Measurements from ENCODE around the gene DLX3. TPM values are rescaled to one million over a fixed set of nuclear protein-coding genes. Genes with fewer than 3 reads are reported as not detected.

The DLX3 gene
- total and polyA plus RNA-seq, 4 donors = 0.10 to 0.44 (median 0.39) TPM; not detected in 1

DNA sequence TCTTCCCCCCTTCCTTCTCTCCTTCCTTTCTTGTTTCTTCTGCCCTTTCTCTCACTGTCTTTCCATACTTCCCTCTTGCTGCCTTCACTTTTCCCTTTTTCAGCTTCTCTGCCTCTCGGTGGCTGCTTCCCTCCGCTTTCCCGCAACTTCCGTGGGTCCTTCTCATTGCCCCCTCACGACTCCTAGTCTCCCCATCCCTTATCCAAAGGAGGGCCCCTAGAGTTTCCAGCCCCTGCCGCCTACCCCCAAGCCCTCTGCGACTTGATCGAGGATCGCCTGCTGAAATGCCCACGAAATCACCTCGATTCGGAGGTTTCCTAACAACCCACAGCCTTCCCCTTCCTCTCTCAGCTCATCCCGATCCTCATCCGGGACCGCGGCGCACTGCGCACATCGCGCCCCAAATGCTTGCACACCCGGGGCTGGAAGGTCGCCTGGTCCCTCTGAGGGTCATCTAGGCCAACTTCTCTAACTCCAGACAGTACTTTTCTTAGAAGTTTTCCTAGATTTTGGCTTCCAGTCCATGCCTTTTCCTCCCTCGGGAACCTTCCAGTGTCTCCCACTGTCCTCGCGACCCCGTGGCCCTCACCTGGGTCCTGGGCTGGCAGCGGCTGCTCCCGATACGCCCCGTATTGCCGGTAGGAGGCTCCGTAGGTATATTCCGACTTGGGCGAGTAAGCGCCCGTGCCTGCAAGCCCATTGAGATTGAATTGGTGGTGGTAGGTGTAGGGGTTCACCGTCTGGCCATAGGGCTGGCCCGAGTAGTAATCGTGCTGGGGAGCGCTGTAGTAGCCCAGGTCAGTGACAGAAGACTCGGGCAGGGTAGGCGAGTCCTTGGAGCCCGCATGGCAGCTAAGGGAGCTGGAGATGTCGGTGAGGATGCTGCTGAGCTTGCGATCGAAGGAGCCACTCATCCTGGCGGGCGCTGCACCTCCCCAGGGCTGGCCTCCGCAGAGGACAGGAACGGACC, 654 bp downstream of the DLX3 start:
- WGBS (ENCODE audit: insufficient coverage) = 1% methylated on average over 50 of the region's 50 CpGs
- H3K27ac ChIP-seq (ENCODE audit: low read depth, low read length) = no peak overlapping the region
- no peaks in the 10 kb centered on the region for H3K36me3 ChIP-seq (ENCODE audit: control insufficient read depth, insufficient read depth, low read length)
- DNase-seq (ENCODE audit: low read depth in 4 of 6, low spot score in 6 of 6) = no peak
- H3K9me3 ChIP-seq (ENCODE audit: control insufficient read depth, insufficient read depth, low read length) = no peaks in the 10 kb centered on the region
- peaks cover 91% of the 10 kb centered on the region for H3K27me3 ChIP-seq (ENCODE audit: control insufficient read depth, insufficient read depth, low read length)
- peak overlapping the region; percentile 17 for H3K4me3 ChIP-seq (ENCODE audit: low read depth, low read length)
- peaks cover 44% of the 10 kb centered on the region for H3K4me1 ChIP-seq (ENCODE audit: control insufficient read depth, insufficient read depth, low read length)

DNA sequence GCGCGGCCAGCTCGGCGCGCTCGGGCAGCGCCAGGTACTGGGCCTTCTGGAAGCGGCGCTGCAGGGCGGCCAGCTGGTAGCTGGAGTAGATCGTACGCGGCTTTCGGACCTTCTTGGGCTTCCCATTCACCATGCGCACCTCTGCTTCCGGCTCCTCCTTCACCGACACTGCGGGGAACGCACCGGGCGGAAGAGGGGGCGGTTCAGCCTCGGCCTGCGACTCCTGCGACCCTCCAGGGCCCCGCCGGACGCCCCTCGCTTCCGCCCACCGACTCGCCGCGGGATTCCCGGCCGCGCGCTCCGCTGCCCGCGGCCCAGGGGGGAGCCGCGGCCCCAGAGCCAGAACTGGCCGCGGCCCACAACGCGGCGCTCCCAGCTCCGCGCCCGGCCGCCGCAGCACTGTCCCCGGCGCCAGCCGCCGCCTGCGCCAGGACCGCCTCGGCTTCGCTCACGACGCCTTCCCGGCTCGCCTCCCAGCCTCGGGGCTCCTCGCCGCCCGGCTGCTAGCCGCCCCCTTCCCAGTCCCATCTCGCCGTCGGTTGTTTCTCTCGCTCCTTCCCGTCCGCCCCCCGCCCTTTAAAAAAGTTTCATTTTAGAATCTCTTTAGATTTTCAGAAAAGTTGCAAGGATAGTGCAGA, 1.5 kb downstream of the DLX3 start:
- Histone ChIP-seq H3K4me1 (ENCODE audit: control insufficient read depth, insufficient read depth, low read length) (peaks cover 44% of the 10 kb centered on the region), H3K27ac (ENCODE audit: low read depth, low read length) (no peak overlapping the region), H3K9me3 (ENCODE audit: control insufficient read depth, insufficient read depth, low read length) (no peaks in the 10 kb centered on the region), H3K4me3 (ENCODE audit: low read depth, low read length) (no peak overlapping the region), H3K36me3 (ENCODE audit: control insufficient read depth, insufficient read depth, low read length) (no peaks in the 10 kb centered on the region), H3K27me3 (ENCODE audit: control insufficient read depth, insufficient read depth, low read length) (peaks cover 90% of the 10 kb centered on the region)
- under 1% methylated on average over 71 of the region's 77 CpGs for WGBS (ENCODE audit: insufficient coverage)
- DNase-seq (ENCODE audit: low read depth in 4 of 6, low spot score in 6 of 6) = peak in 2 of 6 donors; percentile 38 to 41

DNA sequence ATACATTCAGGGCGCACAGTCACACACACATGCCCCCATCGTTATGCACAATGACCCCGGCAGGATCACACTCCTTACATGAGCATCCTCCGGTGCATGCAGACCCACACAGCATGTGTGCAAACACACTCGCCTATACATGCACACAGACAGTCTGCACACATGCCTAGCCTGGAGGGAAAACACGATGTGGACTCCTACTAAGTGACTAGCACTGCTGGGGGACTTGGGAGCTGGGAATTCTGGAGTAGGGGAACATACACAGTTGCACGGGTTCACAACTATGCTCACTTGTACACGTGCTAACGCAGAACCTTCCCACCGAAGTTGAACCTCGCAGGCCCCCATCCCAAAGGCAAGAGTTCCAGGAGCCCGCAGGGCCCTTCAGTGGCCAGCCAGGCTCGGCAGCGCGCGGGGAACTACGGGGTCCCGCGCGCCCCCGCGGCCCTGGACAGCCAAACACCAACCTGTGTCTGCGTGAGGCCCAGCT, 2.0 kb downstream of the DLX3 start:
- Histone ChIP-seq H3K36me3 (ENCODE audit: control insufficient read depth, insufficient read depth, low read length) (no peaks in the 10 kb centered on the region), H3K4me3 (ENCODE audit: low read depth, low read length) (no peak overlapping the region), H3K4me1 (ENCODE audit: control insufficient read depth, insufficient read depth, low read length) (peaks cover 46% of the 10 kb centered on the region), H3K9me3 (ENCODE audit: control insufficient read depth, insufficient read depth, low read length) (no peaks in the 10 kb centered on the region), H3K27ac (ENCODE audit: low read depth, low read length) (no peak overlapping the region), H3K27me3 (ENCODE audit: control insufficient read depth, insufficient read depth, low read length) (peaks cover 94% of the 10 kb centered on the region)
- 8% methylated on average over 21 of the region's 23 CpGs for WGBS (ENCODE audit: insufficient coverage)
- no peak for DNase-seq (ENCODE audit: low read depth in 4 of 6, low spot score in 6 of 6)

DNA sequence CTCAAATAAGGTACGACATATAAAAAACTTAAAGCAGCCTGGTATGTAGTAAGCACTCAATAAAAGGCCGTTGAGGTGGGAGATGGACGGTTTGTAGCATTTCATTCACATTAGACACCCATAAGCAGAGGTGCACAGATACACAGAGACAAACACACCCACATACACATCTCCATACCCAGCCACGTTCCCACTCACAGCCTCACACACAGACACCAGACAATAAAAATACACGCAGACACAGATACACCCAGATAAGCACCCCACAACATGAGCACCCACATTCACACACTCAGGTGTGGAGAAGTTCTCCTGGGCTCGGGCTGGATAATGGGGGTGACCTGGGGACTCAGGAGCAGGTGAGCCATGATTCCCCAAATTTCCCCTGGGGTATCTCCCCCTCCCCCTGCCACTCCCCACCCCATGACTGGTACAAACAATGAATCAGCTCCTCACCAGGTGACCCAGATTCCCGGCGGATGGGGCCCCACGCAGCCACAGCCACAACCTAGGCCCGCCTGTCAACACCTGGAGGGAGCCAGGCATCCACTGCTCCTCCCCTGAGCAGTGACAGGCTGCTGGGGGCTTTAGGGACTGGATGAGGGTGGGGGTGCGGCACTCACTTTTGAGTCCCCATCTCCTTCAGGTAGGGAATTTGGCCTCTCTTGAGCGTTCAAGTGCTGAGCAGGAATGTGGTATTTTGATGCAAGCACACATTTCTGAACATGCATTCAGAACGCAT, 2.7 kb downstream of the DLX3 start:
- WGBS (ENCODE audit: insufficient coverage) = 66% methylated on average over 5 of the region's 13 CpGs
- Histone ChIP-seq H3K27ac (ENCODE audit: low read depth, low read length) (no peak overlapping the region), H3K9me3 (ENCODE audit: control insufficient read depth, insufficient read depth, low read length) (no peaks in the 10 kb centered on the region), H3K27me3 (ENCODE audit: control insufficient read depth, insufficient read depth, low read length) (peaks cover 94% of the 10 kb centered on the region), H3K4me1 (ENCODE audit: control insufficient read depth, insufficient read depth, low read length) (peaks cover 48% of the 10 kb centered on the region), H3K36me3 (ENCODE audit: control insufficient read depth, insufficient read depth, low read length) (no peaks in the 10 kb centered on the region), H3K4me3 (ENCODE audit: low read depth, low read length) (no peak overlapping the region)
- DNase-seq (ENCODE audit: low read depth in 4 of 6, low spot score in 6 of 6) = no peak

DNA sequence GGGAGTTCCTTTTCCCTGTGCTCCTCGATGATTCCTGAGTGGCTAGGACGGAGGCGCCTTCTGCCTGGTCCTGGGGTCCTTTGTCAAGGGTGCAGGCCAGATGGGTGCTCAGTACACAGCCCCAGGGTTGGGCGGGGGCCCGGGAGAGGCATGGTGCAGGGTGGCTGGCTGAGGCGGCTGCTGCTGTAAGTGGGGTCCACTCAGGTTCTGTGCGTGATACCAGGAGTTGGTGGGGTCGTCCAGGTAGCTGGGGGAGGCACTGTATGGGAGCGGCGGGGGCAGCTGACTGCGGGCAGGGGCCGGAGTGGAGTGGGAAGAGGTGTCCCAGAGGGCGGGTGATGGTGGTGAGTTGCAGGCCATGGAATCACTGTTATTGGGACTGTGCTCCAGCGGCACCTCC, 3.6 kb downstream of the DLX3 start:
- Histone ChIP-seq H3K27ac (ENCODE audit: low read depth, low read length) (no peak overlapping the region), H3K27me3 (ENCODE audit: control insufficient read depth, insufficient read depth, low read length) (peaks cover 95% of the 10 kb centered on the region), H3K4me3 (ENCODE audit: low read depth, low read length) (no peak overlapping the region), H3K36me3 (ENCODE audit: control insufficient read depth, insufficient read depth, low read length) (no peaks in the 10 kb centered on the region), H3K9me3 (ENCODE audit: control insufficient read depth, insufficient read depth, low read length) (no peaks in the 10 kb centered on the region), H3K4me1 (ENCODE audit: control insufficient read depth, insufficient read depth, low read length) (peaks cover 39% of the 10 kb centered on the region)
- 81% methylated on average over 13 of the region's 14 CpGs for WGBS (ENCODE audit: insufficient coverage)
- no peak for DNase-seq (ENCODE audit: low read depth in 4 of 6, low spot score in 6 of 6)

DNA sequence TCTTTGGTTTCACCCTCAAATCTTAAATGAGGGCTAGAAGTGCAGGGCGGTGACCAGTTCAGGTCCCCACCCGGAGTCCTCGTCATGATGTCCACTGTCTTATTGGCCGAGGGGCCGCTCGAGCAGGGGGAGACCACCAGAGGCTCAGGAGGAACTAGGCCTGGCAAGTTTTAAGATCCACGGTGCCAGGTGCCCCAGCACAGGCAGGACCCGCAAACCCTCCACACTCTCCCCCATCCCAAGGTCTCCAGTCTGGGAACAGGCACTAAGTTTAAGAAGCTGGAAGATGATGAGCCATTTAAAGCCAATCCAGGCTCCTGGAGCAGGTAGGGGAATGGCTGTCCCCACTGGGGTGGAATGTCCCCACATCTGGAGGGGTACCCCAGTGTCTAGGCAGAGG, 4.1 kb downstream of the DLX3 start:
- no peak overlapping the region for H3K27ac ChIP-seq (ENCODE audit: low read depth, low read length)
- H3K4me3 ChIP-seq (ENCODE audit: low read depth, low read length) = no peak overlapping the region
- H3K27me3 ChIP-seq (ENCODE audit: control insufficient read depth, insufficient read depth, low read length) = peaks cover 95% of the 10 kb centered on the region
- 94% methylated on average over 6 of the region's 8 CpGs for WGBS (ENCODE audit: insufficient coverage)
- H3K4me1 ChIP-seq (ENCODE audit: control insufficient read depth, insufficient read depth, low read length) = peaks cover 35% of the 10 kb centered on the region
- no peaks in the 10 kb centered on the region for H3K36me3 ChIP-seq (ENCODE audit: control insufficient read depth, insufficient read depth, low read length)
- DNase-seq (ENCODE audit: low read depth in 4 of 6, low spot score in 6 of 6) = no peak
- H3K9me3 ChIP-seq (ENCODE audit: control insufficient read depth, insufficient read depth, low read length) = no peaks in the 10 kb centered on the region

DNA sequence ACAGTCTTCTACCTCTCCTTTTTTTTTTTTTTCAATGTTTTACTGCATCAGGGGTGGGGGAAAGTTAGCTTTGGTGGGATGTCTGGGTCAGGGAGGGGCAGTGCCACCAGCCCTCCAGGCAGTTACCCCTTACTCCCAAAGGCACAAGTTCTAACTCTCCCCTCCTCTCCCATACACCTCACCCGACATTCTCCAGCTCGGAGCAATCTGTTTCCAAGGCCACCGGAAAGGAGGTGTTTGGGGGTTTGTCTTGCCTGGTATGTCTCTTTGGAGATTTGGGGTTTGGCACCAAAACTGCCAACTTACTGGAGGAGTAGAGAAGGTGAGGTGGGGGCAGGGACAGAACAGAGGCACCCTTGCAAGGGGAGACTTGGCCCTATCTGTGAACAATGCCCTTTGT, 4.7 kb downstream of the DLX3 start:
- DNase-seq (ENCODE audit: low read depth in 4 of 6, low spot score in 6 of 6) = no peak
- H3K27ac ChIP-seq (ENCODE audit: low read depth, low read length) = no peak overlapping the region
- no peak overlapping the region for H3K4me3 ChIP-seq (ENCODE audit: low read depth, low read length)
- peaks cover 90% of the 10 kb centered on the region for H3K27me3 ChIP-seq (ENCODE audit: control insufficient read depth, insufficient read depth, low read length)
- no peaks in the 10 kb centered on the region for H3K36me3 ChIP-seq (ENCODE audit: control insufficient read depth, insufficient read depth, low read length)
- peaks cover 32% of the 10 kb centered on the region for H3K4me1 ChIP-seq (ENCODE audit: control insufficient read depth, insufficient read depth, low read length)
- no peaks in the 10 kb centered on the region for H3K9me3 ChIP-seq (ENCODE audit: control insufficient read depth, insufficient read depth, low read length)
- no CpG with 5 or more reads among the region's 3 CpGs for WGBS (ENCODE audit: insufficient coverage)

DNA sequence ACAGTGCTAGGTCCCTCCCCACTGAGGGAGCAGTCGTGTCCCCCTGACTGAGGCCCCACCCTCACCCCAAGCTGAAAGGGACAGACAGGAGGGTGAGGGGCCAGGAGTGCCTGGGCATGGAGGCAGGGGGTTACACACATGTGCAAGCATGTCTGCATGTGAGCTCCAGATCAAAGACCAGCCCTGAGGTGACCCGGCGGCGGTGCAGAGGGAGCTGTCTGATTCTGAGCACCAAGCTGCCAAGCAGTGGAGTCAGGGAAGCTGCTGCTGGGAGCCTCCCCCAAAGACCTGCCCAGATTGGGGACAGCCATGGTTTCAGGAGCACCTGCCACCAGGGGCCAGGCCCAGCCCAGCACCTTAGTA, 5.5 kb downstream of the DLX3 start:
- H3K27ac ChIP-seq (ENCODE audit: low read depth, low read length) = no peak overlapping the region
- peaks cover 89% of the 10 kb centered on the region for H3K27me3 ChIP-seq (ENCODE audit: control insufficient read depth, insufficient read depth, low read length)
- no peak overlapping the region for H3K4me3 ChIP-seq (ENCODE audit: low read depth, low read length)
- H3K9me3 ChIP-seq (ENCODE audit: control insufficient read depth, insufficient read depth, low read length) = no peaks in the 10 kb centered on the region
- 63% methylated on average over 4 of the region's 4 CpGs for WGBS (ENCODE audit: insufficient coverage)
- DNase-seq (ENCODE audit: low read depth in 4 of 6, low spot score in 6 of 6) = no peak
- peaks cover 24% of the 10 kb centered on the region for H3K4me1 ChIP-seq (ENCODE audit: control insufficient read depth, insufficient read depth, low read length)
- no peaks in the 10 kb centered on the region for H3K36me3 ChIP-seq (ENCODE audit: control insufficient read depth, insufficient read depth, low read length)

DNA sequence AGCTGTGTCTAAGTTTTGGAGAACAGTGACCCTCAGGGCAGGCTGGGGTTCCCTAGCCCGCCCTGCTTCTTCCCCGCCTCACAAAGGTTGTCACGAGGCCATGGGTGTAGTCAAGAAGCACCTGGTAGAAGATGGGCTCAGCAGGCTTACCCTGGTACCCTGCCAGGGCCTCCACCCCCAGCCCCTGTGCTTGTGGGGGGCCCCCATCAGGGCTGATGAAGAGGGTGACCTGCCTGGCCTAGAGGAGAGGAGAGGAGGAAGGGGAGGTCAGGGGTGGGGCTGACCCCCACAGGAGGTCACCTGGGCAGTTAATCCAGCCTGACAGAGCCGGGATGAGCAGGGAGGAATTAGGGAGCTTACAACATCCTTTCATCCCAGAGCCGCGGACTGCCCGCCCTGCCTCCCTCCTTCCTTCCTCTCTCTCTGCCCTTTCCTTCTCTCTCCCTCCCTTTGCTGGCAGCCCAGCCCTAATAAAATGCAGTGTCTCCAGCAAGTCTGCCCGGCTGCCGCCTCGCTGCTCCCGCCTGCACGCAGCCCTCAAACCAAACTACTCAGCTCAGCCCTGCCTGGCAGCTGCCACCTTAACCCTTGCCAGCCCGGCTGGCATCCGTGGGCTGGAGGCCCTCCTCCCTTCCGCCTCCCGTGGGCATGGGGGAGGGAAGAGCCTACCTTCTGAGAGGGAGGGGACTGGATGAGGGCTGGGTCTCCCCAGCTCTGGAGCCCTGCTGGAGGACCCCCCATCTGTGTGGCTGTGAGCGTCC, 7.2 kb downstream of the DLX3 start:
- Histone ChIP-seq H3K36me3 (ENCODE audit: control insufficient read depth, insufficient read depth, low read length) (no peaks in the 10 kb centered on the region), H3K9me3 (ENCODE audit: control insufficient read depth, insufficient read depth, low read length) (no peaks in the 10 kb centered on the region), H3K4me3 (ENCODE audit: low read depth, low read length) (no peak overlapping the region), H3K27me3 (ENCODE audit: control insufficient read depth, insufficient read depth, low read length) (peaks cover 74% of the 10 kb centered on the region), H3K4me1 (ENCODE audit: control insufficient read depth, insufficient read depth, low read length) (peaks cover 12% of the 10 kb centered on the region), H3K27ac (ENCODE audit: low read depth, low read length) (no peak overlapping the region)
- WGBS (ENCODE audit: insufficient coverage) = 14% methylated on average over 13 of the region's 17 CpGs
- DNase-seq (ENCODE audit: low read depth in 4 of 6, low spot score in 6 of 6) = peak in 3 of 6 donors; percentile 39 to 77 (median 57)

All from spinal cord (tissue), 10 donors.